Gastroesophageal sphincter (tissue), 3 donors: ENCODE measurements around the gene SLC22A15.

Source experiments
- POLR2A ChIP-seq, 2 donors: fragments of 450-650 bp; IDR thresholded peaks; one replicate each; pipeline ENCODE4 v1.6.1; 2017; ENCODE audit warnings: antibody characterized with exemption in 2 of 2, mild to moderate bottlenecking in 2 of 2, moderate library complexity in 1 of 2
- TF ChIP-seq, protein P1 (sequence below), 4 experiments: fragments of 200-600 bp in 2 of 4; fragments of 450-650 bp in 2 of 4; sonication (generic) in 1 of 4; IDR thresholded peaks; one replicate each; pipeline ENCODE4 v1.5.1; 2017 to 2019; ENCODE audit warnings: antibody characterized with exemption in 4 of 4, mild to moderate bottlenecking in 2 of 4, moderate library complexity in 2 of 4

DNA sequence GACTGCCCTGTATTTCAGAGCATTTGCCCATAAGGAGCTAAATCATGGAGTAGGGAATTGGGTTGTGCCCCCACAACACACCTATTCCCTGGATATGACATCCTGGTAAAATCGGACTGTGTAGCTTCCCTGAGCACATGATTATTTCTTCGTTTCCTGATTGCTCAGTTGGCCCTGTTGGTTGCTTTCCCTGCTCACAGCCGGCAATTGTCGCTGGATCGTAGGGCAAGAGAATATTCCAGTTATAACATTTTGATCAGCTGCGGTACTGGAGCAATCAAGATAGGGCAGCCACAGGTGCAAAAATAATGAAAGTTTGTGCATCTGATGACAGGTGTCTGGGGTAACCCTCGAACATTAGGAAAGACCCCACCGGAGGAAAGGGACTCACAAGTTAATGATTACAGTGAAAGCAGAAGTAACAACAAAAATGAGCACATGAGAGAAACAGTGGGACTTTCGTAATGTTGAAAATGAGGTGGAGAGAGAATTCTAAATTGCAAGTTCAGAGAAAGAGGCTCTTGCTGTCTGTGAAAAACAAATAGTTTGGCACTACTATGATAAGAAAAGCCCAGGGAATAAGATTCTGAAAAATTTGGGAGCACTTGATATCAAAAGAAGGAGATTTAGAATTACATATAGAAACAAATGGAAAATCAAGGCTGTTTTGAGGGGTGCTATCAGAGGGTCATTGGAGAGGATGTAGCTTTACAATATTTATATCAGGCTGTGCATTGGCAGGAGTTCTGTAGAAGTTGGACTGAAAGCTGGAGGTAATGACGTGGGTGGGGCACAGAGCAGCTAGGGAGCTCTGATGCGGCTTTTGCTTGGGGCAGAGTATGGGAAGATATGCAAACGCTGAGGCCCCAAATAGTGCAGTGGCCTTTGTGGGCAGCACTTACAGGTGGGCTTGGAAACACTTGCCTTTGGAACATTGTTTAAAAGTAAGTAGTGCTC lies 134.5 kb downstream of the SLC22A15 start, which contains the start of gene MAB21L3:
- TF ChIP-seq POLR2A (IDR thresholded peaks at IDR 0.05) = no peak
- TF ChIP-seq, protein P1, sequence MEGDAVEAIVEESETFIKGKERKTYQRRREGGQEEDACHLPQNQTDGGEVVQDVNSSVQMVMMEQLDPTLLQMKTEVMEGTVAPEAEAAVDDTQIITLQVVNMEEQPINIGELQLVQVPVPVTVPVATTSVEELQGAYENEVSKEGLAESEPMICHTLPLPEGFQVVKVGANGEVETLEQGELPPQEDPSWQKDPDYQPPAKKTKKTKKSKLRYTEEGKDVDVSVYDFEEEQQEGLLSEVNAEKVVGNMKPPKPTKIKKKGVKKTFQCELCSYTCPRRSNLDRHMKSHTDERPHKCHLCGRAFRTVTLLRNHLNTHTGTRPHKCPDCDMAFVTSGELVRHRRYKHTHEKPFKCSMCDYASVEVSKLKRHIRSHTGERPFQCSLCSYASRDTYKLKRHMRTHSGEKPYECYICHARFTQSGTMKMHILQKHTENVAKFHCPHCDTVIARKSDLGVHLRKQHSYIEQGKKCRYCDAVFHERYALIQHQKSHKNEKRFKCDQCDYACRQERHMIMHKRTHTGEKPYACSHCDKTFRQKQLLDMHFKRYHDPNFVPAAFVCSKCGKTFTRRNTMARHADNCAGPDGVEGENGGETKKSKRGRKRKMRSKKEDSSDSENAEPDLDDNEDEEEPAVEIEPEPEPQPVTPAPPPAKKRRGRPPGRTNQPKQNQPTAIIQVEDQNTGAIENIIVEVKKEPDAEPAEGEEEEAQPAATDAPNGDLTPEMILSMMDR (IDR thresholded peaks at IDR 0.05) = no peak
